HEK293 (cell line): ENCODE measurements around the gene ANAPC2.

Experiments used
- CTCF ChIA-PET: fragments of 350-600 bp; formaldehyde crosslinking; extraction: SDS; loops from one replicate; lab custom pipeline; 2021; ENCODE audit warnings: antibody characterized with exemption; lab: Yijun Ruan, JAX
- POLR2A ChIA-PET: fragments of 300-600 bp; formaldehyde crosslinking; extraction: SDS; loops from one replicate; lab custom pipeline; 2020; ENCODE audit warnings: antibody characterized with exemption, inconsistent platforms; lab: Yijun Ruan, JAX
- H3K27ac ChIP-seq: fragments of 200-500 bp; sonication (Bioruptor generic); 2 replicates; pipeline ENCODE4 v1.5.1; 2014; ENCODE audit warnings: low read depth, low read length, control low read depth, inconsistent platforms; ENCODE audit errors: extremely low read depth
- H3K36me3 ChIP-seq, 2 experiments: fragments of 200-500 bp in 1 of 2; sonication (Bioruptor generic) in 1 of 2; 1 replicate in 1 of 2; 2 replicates in 1 of 2; pipeline ENCODE4 v1.5.1; 2014 to 2017; ENCODE audit warnings: inconsistent platforms in 2 of 2, low read length in 2 of 2; ENCODE audit not compliant: control insufficient read depth in 2 of 2, insufficient read depth in 1 of 2
- H3K4me1 ChIP-seq: fragments of 200-500 bp; sonication (Bioruptor generic); 2 replicates; pipeline ENCODE4 v1.5.1; 2014; ENCODE audit warnings: mild to moderate bottlenecking, low read length, inconsistent platforms; ENCODE audit not compliant: control insufficient read depth, insufficient read depth
- H3K4me3 ChIP-seq: 2 replicates; pipeline ENCODE4 v1.5.1; 2011; ENCODE audit warnings: low read depth, mild to moderate bottlenecking, control low read depth, low read length, moderate library complexity
- H3K9me3 ChIP-seq: fragments of 200-500 bp; sonication (Bioruptor generic); 2 replicates; pipeline ENCODE4 v1.5.1; 2014; ENCODE audit warnings: low read depth, low read length, inconsistent platforms; ENCODE audit not compliant: control insufficient read depth, insufficient read depth
- EGR2 ChIP-seq: fragments of 450-650 bp; formaldehyde crosslinking; IDR thresholded peaks from 2 replicates; pipeline ENCODE4 v1.5.1; 2016; ENCODE audit warnings: low read depth, missing biosample characterization, missing genetic modification characterization
- GLI4 ChIP-seq: fragments of 450-650 bp; formaldehyde crosslinking; IDR thresholded peaks from 2 replicates; pipeline ENCODE4 v1.5.1; 2016; ENCODE audit warnings: missing biosample characterization, missing genetic modification characterization
- KLF17 ChIP-seq: fragments of 450-650 bp; formaldehyde crosslinking; IDR thresholded peaks from 2 replicates; pipeline ENCODE4 v1.5.1; 2016; ENCODE audit warnings: missing biosample characterization, missing genetic modification characterization
- KLF7 ChIP-seq: fragments of 450-650 bp; formaldehyde crosslinking; IDR thresholded peaks from 2 replicates; pipeline ENCODE4 v1.5.1; 2016; ENCODE audit warnings: missing biosample characterization, missing genetic modification characterization, borderline replicate concordance
- OSR2 ChIP-seq: fragments of 450-650 bp; formaldehyde crosslinking; IDR thresholded peaks from 2 replicates; pipeline ENCODE4 v1.5.1; 2016; ENCODE audit warnings: missing biosample characterization, missing genetic modification characterization
- TSHZ1 ChIP-seq: fragments of 450-650 bp; formaldehyde crosslinking; IDR thresholded peaks from 2 replicates; pipeline ENCODE4 v1.5.1; 2016; ENCODE audit warnings: missing biosample characterization, missing genetic modification characterization, borderline replicate concordance
- ZBTB26 ChIP-seq: fragments of 450-650 bp; formaldehyde crosslinking; optimal IDR thresholded peaks from 2 replicates; pipeline ENCODE3; 2016; ENCODE audit warnings: missing biosample characterization, mild to moderate bottlenecking, missing genetic modification characterization
- ZBTB6 ChIP-seq: fragments of 450-650 bp; formaldehyde crosslinking; IDR thresholded peaks from 2 replicates; pipeline ENCODE4 v1.5.1; 2017; ENCODE audit warnings: missing biosample characterization, missing genetic modification characterization
- ZFHX2 ChIP-seq: fragments of 450-650 bp; formaldehyde crosslinking; conservative IDR thresholded peaks from 2 replicates; pipeline ENCODE4 v1.5.1; 2016; ENCODE audit warnings: missing biosample characterization, missing genetic modification characterization
- ZNF146 ChIP-seq: fragments of 450-650 bp; formaldehyde crosslinking; IDR thresholded peaks from 2 replicates; pipeline ENCODE4 v1.5.1; 2016; ENCODE audit warnings: missing biosample characterization, missing genetic modification characterization
- ZNF174 ChIP-seq: fragments of 450-650 bp; formaldehyde crosslinking; IDR thresholded peaks from 2 replicates; pipeline ENCODE4 v1.5.0; 2017; ENCODE audit warnings: missing biosample characterization, mild to moderate bottlenecking, missing genetic modification characterization
- ZNF37A ChIP-seq: fragments of 450-650 bp; IDR thresholded peaks from 2 replicates; pipeline ENCODE4 v1.5.1; 2018; ENCODE audit warnings: missing biosample characterization, missing genetic modification characterization
- ZNF426 ChIP-seq: fragments of 450-650 bp; formaldehyde crosslinking; IDR thresholded peaks from 2 replicates; pipeline ENCODE4 v1.5.1; 2017; ENCODE audit warnings: missing biosample characterization, missing genetic modification characterization, mild to moderate bottlenecking, inconsistent platforms, moderate library complexity
- ZNF449 ChIP-seq: fragments of 450-650 bp; formaldehyde crosslinking; IDR thresholded peaks from 2 replicates; pipeline ENCODE4 v1.5.1; 2017; ENCODE audit warnings: missing biosample characterization, mild to moderate bottlenecking, missing genetic modification characterization, moderate library complexity
- ZNF626 ChIP-seq: fragments of 450-650 bp; sonication (Bioruptor Pico); formaldehyde crosslinking; IDR thresholded peaks from 2 replicates; pipeline ENCODE4 v1.5.1; 2018; ENCODE audit warnings: missing biosample characterization, missing genetic modification characterization, inconsistent platforms
- ZNF660 ChIP-seq: fragments of 450-650 bp; IDR thresholded peaks from 2 replicates; pipeline ENCODE4 v1.5.1; 2018; ENCODE audit warnings: missing biosample characterization, mild to moderate bottlenecking, missing genetic modification characterization
- ZNF707 ChIP-seq: fragments of 450-650 bp; formaldehyde crosslinking; IDR thresholded peaks from 2 replicates; pipeline ENCODE4 v1.5.1; 2016; ENCODE audit warnings: missing biosample characterization, missing genetic modification characterization
- TF ChIP-seq, protein P1 (sequence below): fragments of 450-650 bp; formaldehyde crosslinking; conservative IDR thresholded peaks from 2 replicates; pipeline ENCODE4 v1.5.1; 2016; ENCODE audit warnings: low read depth, missing biosample characterization, missing genetic modification characterization
- TF ChIP-seq, protein P2 (sequence below): fragments of 450-650 bp; formaldehyde crosslinking; conservative IDR thresholded peaks from 2 replicates; pipeline ENCODE4 v1.5.1; 2016; ENCODE audit warnings: low read depth, missing biosample characterization, missing genetic modification characterization

The ANAPC2 gene

DNA sequence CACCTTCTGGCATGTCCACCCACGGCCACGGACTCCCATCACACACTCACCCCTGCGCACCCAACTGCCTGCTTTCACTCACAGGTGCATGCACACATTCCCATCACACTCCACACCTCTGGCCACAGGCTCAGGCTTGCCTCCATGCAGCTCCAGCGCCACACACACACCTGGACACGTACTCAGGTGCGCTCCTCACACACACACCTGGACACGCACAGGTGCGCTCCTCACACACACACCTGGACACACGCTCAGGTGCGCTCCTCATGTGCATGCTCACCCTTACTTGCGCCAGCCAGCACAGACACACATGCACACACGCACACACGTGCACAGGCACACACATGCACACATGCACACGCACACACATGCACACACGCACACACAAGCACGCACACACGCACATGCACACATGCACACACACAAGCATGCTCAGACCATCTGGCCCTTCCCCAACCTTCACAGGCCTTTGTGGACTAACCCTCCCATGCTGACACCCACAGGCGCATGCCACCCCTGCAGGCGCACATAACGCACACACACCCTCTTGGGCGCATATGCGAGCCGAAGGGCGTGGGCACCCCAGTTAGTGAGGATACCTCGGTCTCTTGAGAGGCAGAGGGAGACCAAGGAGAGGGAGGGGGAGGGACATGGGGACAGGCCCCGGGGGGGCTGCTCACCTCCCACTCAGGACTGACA is 41.1 kb downstream of the ANAPC2 start:
- ChIA-PET POLR2A (interaction anchor here (0.6 to 1.1 kb wide), 2 partner anchors 12 to 496 kb away, joined by 3 to 4 read pairs; no protein-coding TSS in a partner anchor), CTCF (no interaction called here)
- Histone ChIP-seq H3K9me3 (no peaks in the 10 kb centered on the region), H3K4me1 (no peaks in the 10 kb centered on the region), H3K4me3 (no peak overlapping the region), H3K27ac (no peak overlapping the region), H3K36me3 (no peaks in the 10 kb centered on the region)
- TF ChIP-seq ZNF707 (tag by site-specific recombination) = no peak
- TF ChIP-seq ZNF426 (tag by site-specific recombination) = no peak
- no peak for TF ChIP-seq ZNF626 (tag by site-specific recombination)
- no peak for TF ChIP-seq TSHZ1 (tag by site-specific recombination)
- TF ChIP-seq OSR2 (tag by site-specific recombination) = no peak
- peak; percentile 55; the same call in 1 of the 2 replicates for TF ChIP-seq EGR2
- TF ChIP-seq ZNF660 (tag by site-specific recombination) = no peak
- TF ChIP-seq, protein P1, sequence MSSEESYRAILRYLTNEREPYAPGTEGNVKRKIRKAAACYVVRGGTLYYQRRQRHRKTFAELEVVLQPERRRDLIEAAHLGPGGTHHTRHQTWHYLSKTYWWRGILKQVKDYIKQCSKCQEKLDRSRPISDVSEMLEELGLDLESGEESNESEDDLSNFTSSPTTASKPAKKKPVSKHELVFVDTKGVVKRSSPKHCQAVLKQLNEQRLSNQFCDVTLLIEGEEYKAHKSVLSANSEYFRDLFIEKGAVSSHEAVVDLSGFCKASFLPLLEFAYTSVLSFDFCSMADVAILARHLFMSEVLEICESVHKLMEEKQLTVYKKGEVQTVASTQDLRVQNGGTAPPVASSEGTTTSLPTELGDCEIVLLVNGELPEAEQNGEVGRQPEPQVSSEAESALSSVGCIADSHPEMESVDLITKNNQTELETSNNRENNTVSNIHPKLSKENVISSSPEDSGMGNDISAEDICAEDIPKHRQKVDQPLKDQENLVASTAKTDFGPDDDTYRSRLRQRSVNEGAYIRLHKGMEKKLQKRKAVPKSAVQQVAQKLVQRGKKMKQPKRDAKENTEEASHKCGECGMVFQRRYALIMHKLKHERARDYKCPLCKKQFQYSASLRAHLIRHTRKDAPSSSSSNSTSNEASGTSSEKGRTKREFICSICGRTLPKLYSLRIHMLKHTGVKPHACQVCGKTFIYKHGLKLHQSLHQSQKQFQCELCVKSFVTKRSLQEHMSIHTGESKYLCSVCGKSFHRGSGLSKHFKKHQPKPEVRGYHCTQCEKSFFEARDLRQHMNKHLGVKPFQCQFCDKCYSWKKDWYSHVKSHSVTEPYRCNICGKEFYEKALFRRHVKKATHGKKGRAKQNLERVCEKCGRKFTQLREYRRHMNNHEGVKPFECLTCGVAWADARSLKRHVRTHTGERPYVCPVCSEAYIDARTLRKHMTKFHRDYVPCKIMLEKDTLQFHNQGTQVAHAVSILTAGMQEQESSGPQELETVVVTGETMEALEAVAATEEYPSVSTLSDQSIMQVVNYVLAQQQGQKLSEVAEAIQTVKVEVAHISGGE = no peak
- TF ChIP-seq ZFHX2 (tag by site-specific recombination) = peak; percentile 59
- no peak for TF ChIP-seq KLF17 (tag by site-specific recombination)
- TF ChIP-seq ZNF449 = no peak
- TF ChIP-seq ZNF37A (tag by site-specific recombination) = no peak
- peak; percentile 37; the same call in 1 of the 2 replicates for TF ChIP-seq ZBTB6 (tag by site-specific recombination)
- TF ChIP-seq GLI4 = 0 out of 2 replicates have a peak, but pooled peaks have one; percentile 36
- TF ChIP-seq KLF7 (tag by site-specific recombination) = no peak
- TF ChIP-seq, protein P2, sequence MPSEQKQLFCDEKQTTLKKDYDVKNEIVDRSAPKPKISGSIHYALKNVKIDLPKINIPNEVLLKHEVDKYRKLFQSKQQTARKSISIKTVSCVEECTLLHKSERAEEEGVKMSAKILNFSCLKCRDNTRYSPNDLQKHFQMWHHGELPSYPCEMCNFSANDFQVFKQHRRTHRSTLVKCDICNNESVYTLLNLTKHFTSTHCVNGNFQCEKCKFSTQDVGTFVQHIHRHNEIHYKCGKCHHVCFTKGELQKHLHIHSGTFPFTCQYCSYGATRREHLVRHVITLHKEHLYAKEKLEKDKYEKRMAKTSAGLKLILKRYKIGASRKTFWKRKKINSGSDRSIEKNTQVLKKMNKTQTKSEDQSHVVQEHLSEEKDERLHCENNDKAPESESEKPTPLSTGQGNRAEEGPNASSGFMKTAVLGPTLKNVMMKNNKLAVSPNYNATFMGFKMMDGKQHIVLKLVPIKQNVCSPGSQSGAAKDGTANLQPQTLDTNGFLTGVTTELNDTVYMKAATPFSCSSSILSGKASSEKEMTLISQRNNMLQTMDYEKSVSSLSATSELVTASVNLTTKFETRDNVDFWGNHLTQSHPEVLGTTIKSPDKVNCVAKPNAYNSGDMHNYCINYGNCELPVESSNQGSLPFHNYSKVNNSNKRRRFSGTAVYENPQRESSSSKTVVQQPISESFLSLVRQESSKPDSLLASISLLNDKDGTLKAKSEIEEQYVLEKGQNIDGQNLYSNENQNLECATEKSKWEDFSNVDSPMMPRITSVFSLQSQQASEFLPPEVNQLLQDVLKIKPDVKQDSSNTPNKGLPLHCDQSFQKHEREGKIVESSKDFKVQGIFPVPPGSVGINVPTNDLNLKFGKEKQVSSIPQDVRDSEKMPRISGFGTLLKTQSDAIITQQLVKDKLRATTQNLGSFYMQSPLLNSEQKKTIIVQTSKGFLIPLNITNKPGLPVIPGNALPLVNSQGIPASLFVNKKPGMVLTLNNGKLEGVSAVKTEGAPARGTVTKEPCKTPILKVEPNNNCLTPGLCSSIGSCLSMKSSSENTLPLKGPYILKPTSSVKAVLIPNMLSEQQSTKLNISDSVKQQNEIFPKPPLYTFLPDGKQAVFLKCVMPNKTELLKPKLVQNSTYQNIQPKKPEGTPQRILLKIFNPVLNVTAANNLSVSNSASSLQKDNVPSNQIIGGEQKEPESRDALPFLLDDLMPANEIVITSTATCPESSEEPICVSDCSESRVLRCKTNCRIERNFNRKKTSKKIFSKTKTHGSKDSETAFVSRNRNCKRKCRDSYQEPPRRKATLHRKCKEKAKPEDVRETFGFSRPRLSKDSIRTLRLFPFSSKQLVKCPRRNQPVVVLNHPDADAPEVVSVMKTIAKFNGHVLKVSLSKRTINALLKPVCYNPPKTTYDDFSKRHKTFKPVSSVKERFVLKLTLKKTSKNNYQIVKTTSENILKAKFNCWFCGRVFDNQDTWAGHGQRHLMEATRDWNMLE (tag by site-specific recombination) = no peak
- TF ChIP-seq ZNF146 (tag by site-specific recombination) = no peak
- TF ChIP-seq ZNF174 (tag by site-specific recombination) = no peak
- peak; percentile 36 for TF ChIP-seq ZBTB26 (tag by site-specific recombination)
